SU-DHL-6 (cell line): Measurements from ENCODE around the gene RAPGEFL1.

ENCODE experiments used
- CTCF ChIP-seq: fragments of 200-600 bp; sonication (generic); IDR thresholded peaks from one replicate; pipeline ENCODE4 v1.5.1; 2017; ENCODE audit warnings: antibody characterized with exemption, mild to moderate bottlenecking, low read length, moderate library complexity; ENCODE audit not compliant: insufficient read depth, poor library complexity, severe bottlenecking
- EZH2phosphoT487 ChIP-seq: fragments of 200-600 bp; sonication (generic), shearing (Covaris generic); conservative IDR thresholded peaks from 2 replicates; pipeline ENCODE4 v1.6.1; 2018; ENCODE audit warnings: mild to moderate bottlenecking, antibody characterized with exemption, low read length, moderate library complexity, mixed read lengths

GRCh38 chr17:40219594-40220338 lies 42.5 kb downstream of the RAPGEFL1 start:
- no peak for TF ChIP-seq CTCF
- TF ChIP-seq EZH2phosphoT487 = no peak
